ENCODE results near the gene ZFAND4.
A peak's percentile ranks its signal among the peaks of the same experiment; 100 is the strongest.

GRCh38 chr10:45592926-45593325 lies 79.6 kb downstream of the ZFAND4 start:
- no peak for TF ChIP-seq PHF8 (IDR thresholded peaks at IDR 0.05; ENCODE audit: borderline replicate concordance, low read length)
- no peak for TF ChIP-seq ZNF639 (CRISPR knock-in tag; conservative IDR thresholded peaks at IDR 0.05 in 1 of 2, IDR thresholded peaks at IDR 0.05 in 1 of 2)
- no peak for TF ChIP-seq EZH2 (IDR thresholded peaks at IDR 0.05; ENCODE audit: borderline replicate concordance, low read depth, low read length)
- no peak for TF ChIP-seq TCFL5 (CRISPR knock-in tag; conservative IDR thresholded peaks at IDR 0.05)
- no peak for TF ChIP-seq CTCF (IDR thresholded peaks at IDR 0.05 in 2 of 3, conservative IDR thresholded peaks at IDR 0.05 in 1 of 3; ENCODE audit: insufficient read depth in 2 of 3, low read depth in 1 of 3, low read length in 3 of 3)
- no peak for TF ChIP-seq HDAC1 (IDR thresholded peaks at IDR 0.05)
- no peak for TF ChIP-seq CHD2 (IDR thresholded peaks at IDR 0.05; ENCODE audit: low read depth, low read length)
- TF ChIP-seq ZBTB11 (CRISPR knock-in tag; IDR thresholded peaks at IDR 0.05) = peak in 1 of 3 experiments; percentile 40; a peak in 1 of 6 replicates
